Natural killer cell (primary cell): Measurements from ENCODE around the gene SH3BP2. TPM values are rescaled to one million over a fixed set of nuclear protein-coding genes. Genes with fewer than 3 reads are reported as not detected.

Experiments used
- ATAC-seq, 3 donors: fragments of 150-1000 bp in 2 of 3; fragments of 200-7000 bp in 1 of 3; cut with Tn5 transposase; 1 replicate in 1 of 3; 2 replicates in 2 of 3; pipeline ENCODE4 v1.10.0; 2021; ENCODE audit warnings: mild to moderate bottlenecking in 2 of 3, moderate library complexity in 2 of 3
- DNase-seq, 2 donors: peaks; one replicate each; pipeline versions ENCODE4 v3.0.0 to v3.0.0-alpha.2; 2013 to 2021; ENCODE audit warnings: mixed read lengths in 1 of 2
- H3K27ac ChIP-seq: one replicate; pipeline ENCODE4 v1.5.1; 2013; ENCODE audit warnings: mild to moderate bottlenecking, low read length
- H3K27me3 ChIP-seq: one replicate; pipeline ENCODE4 v1.6.1; 2013; ENCODE audit warnings: low read length; ENCODE audit not compliant: control insufficient read depth, insufficient read depth
- H3K36me3 ChIP-seq: one replicate; pipeline ENCODE4 v1.6.1; 2013; ENCODE audit warnings: low read length; ENCODE audit not compliant: control insufficient read depth, insufficient read depth
- H3K4me1 ChIP-seq: one replicate; pipeline ENCODE4 v1.6.1; 2013; ENCODE audit warnings: low read length; ENCODE audit not compliant: control insufficient read depth, insufficient read depth
- H3K4me3 ChIP-seq: one replicate; pipeline ENCODE4 v1.5.1; 2013; ENCODE audit warnings: low read length
- H3K9me3 ChIP-seq: one replicate; pipeline ENCODE4 v1.6.1; 2013; ENCODE audit warnings: low read length; ENCODE audit not compliant: control insufficient read depth, insufficient read depth
- H3K27ac Mint-ChIP-seq, 2 donors: one replicate each; pipeline ENCODE4 v1.8.0; 2022; ENCODE audit warnings: mild to moderate bottlenecking in 2 of 2, mixed read lengths in 2 of 2, moderate library complexity in 1 of 2
- H3K27me3 Mint-ChIP-seq, 2 donors: one replicate each; pipeline ENCODE4 v1.8.0; 2022; ENCODE audit warnings: low read depth in 2 of 2, mixed read lengths in 2 of 2
- H3K36me3 Mint-ChIP-seq: one replicate; pipeline ENCODE4 v1.8.0; 2022; ENCODE audit warnings: mixed read lengths
- H3K4me1 Mint-ChIP-seq, 2 donors: one replicate each; pipeline ENCODE4 v1.8.0; 2022; ENCODE audit warnings: mixed read lengths in 2 of 2
- H3K4me3 Mint-ChIP-seq: one replicate; pipeline ENCODE4 v1.8.0; 2022; ENCODE audit warnings: mild to moderate bottlenecking, moderate library complexity, mixed read lengths
- H3K9me3 Mint-ChIP-seq, 2 donors: one replicate each; pipeline ENCODE4 v1.8.0; 2022; ENCODE audit warnings: mixed read lengths in 2 of 2
- WGBS: methylation state at CpG from one replicate; pipeline ENCODE4 v1.1.7; 2013; ENCODE audit warnings: missing lambda C conversion rate; ENCODE audit not compliant: insufficient coverage; 5-methylcytosine and 5-hydroxymethylcytosine counted together
- intact Hi-C: fragments of 100-400 bp; cut with micrococcal nuclease; formaldehyde crosslinking; loops from one replicate; pipeline ENCODE4 v1.14.2; 2022
- total RNA-seq, 4 donors: library from RNA; stranded (reverse); fragments of 120-200 nt in 1 of 4; gene quantifications; one replicate each; pipeline versions ENCODE4 v1.2.3 to v1.2.4, GENCODE V29; 2013 to 2022
- TF ChIP-seq, protein P1 (sequence below): fragments of 200-600 bp; IDR thresholded peaks from one replicate; pipeline ENCODE4 v1.8.0; 2022; ENCODE audit warnings: antibody characterized with exemption

SH3BP2 gene
- total RNA-seq, 3 donors from 2014 or later (not counting 1 experiment from before 2014, with no cell fraction given) = 213 to 283 (median 221) TPM

DNA sequence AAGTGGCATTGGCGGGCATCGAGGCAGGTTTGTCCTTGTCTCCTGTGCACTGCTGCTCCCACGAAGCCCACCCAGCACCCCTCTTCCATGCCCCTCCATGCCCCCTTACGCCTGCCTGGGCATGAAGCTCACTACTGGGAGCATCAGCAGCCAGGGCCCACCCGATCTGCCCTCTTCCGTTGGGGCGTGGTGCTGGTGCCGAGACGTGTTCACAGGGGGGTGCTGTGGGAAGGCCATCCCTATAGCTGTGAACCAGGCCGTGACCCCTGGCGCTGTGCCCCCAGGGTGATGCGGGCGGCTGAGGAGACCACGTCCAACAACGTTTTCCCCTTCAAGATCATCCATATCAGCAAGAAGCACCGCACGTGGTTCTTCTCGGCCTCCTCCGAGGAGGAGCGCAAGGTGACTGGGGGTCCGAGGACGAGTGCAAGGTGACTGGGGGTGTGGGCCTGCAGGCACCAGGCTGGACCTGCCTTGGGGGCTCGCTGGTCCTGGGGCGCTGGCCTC, 31.5 kb downstream of the SH3BP2 start:
- intact Hi-C loops = no loop called here
- DNase-seq = no peak
- H3K4me1 Mint-ChIP-seq = peaks cover 26 to 73% of the 10 kb centered on the region in 2 donors
- no peaks in the 10 kb centered on the region for H3K27me3 Mint-ChIP-seq
- H3K9me3 Mint-ChIP-seq = no peaks in the 10 kb centered on the region
- no peaks in the 10 kb centered on the region for H3K36me3 Mint-ChIP-seq
- TF ChIP-seq, protein P1, sequence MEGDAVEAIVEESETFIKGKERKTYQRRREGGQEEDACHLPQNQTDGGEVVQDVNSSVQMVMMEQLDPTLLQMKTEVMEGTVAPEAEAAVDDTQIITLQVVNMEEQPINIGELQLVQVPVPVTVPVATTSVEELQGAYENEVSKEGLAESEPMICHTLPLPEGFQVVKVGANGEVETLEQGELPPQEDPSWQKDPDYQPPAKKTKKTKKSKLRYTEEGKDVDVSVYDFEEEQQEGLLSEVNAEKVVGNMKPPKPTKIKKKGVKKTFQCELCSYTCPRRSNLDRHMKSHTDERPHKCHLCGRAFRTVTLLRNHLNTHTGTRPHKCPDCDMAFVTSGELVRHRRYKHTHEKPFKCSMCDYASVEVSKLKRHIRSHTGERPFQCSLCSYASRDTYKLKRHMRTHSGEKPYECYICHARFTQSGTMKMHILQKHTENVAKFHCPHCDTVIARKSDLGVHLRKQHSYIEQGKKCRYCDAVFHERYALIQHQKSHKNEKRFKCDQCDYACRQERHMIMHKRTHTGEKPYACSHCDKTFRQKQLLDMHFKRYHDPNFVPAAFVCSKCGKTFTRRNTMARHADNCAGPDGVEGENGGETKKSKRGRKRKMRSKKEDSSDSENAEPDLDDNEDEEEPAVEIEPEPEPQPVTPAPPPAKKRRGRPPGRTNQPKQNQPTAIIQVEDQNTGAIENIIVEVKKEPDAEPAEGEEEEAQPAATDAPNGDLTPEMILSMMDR = no peak
- no peak overlapping the region for H3K4me3 Mint-ChIP-seq
- no peak for ATAC-seq
- Histone ChIP-seq H3K27ac (no peak overlapping the region), H3K9me3 (no peaks in the 10 kb centered on the region), H3K36me3 (peaks cover 83% of the 10 kb centered on the region), H3K4me3 (no peak overlapping the region), H3K4me1 (peaks cover 38% of the 10 kb centered on the region), H3K27me3 (no peaks in the 10 kb centered on the region)
- WGBS = 87% methylated on average over 24 of the region's 24 CpGs
- peak overlapping the region; percentile 16 to 65 for H3K27ac Mint-ChIP-seq

DNA sequence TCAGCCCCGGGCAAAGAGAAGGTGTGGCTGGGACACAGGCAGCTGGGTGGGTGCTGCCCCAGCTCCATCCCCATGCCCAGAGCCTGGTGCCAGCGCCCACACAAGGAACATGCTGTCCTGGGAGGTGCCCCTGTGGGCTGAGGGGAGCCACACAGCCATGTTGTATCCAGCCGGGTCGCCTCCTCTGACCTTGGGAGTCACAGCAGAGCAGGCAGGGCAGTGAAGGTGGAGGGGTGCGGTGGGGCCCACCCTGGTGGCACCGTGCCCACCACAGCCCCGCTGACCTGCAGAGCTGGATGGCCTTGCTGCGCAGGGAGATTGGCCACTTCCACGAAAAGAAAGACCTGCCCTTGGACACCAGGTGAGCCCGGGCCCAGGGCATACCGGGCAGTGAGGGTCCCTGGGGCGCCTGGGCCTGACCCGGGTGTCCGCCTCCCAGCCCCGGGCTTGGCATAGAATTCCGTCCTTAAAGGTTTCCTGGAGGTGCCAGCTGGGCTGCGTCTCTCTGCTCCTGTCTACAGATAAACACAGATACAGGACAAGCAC, 32.0 kb downstream of the SH3BP2 start:
- H3K36me3 ChIP-seq = peaks cover 87% of the 10 kb centered on the region
- Mint-ChIP-seq H3K27ac (peak overlapping the region; percentile 16 to 65), H3K4me3 (no peak overlapping the region), H3K27me3 (no peaks in the 10 kb centered on the region), H3K4me1 (peaks cover 20 to 71% of the 10 kb centered on the region in 2 donors), H3K36me3 (no peaks in the 10 kb centered on the region), H3K9me3 (no peaks in the 10 kb centered on the region)
- H3K4me3 ChIP-seq = no peak overlapping the region
- ATAC-seq (no peak), DNase-seq (no peak)
- H3K4me1 ChIP-seq = peaks cover 33% of the 10 kb centered on the region
- H3K27ac ChIP-seq = no peak overlapping the region
- 95% methylated on average over 17 of the region's 17 CpGs for WGBS
- intact Hi-C loops = no loop called here
- no peaks in the 10 kb centered on the region for H3K27me3 ChIP-seq
- no peaks in the 10 kb centered on the region for H3K9me3 ChIP-seq
- TF ChIP-seq, protein P1 = no peak

DNA sequence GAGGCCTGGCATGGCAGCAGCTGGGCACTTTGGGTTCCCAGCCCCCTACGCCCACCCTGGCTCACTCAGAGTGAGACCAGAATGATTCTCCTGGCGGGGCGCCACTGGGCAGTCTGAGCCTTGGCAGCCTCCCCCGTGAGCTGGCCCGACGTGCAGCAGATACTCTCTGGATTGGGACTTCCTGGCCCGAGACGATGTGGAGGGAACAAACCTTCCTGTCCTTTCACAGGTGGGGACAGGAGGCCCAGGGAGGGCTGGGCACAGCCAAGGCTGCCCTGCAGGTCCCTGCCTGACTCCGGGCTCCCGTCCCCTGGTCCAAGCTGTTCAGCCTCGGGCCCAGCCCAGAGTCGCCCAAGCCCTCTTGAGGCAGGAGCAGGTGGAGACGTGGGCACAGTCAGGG, 32.9 kb downstream of the SH3BP2 start:
- no peaks in the 10 kb centered on the region for H3K27me3 ChIP-seq
- no peaks in the 10 kb centered on the region for H3K27me3 Mint-ChIP-seq
- no peak overlapping the region for H3K4me3 Mint-ChIP-seq
- H3K27ac ChIP-seq = no peak overlapping the region
- no peak overlapping the region for H3K4me3 ChIP-seq
- H3K36me3 ChIP-seq = peaks cover 90% of the 10 kb centered on the region
- peaks cover 14 to 64% of the 10 kb centered on the region in 2 donors for H3K4me1 Mint-ChIP-seq
- WGBS = 95% methylated on average over 13 of the region's 13 CpGs
- no peaks in the 10 kb centered on the region for H3K9me3 Mint-ChIP-seq
- peak overlapping the region in 1 of 2 donors; percentile 16 for H3K27ac Mint-ChIP-seq
- no peak for DNase-seq
- H3K36me3 Mint-ChIP-seq = no peaks in the 10 kb centered on the region
- TF ChIP-seq, protein P1 = no peak
- no peaks in the 10 kb centered on the region for H3K9me3 ChIP-seq
- intact Hi-C loops = no loop called here
- H3K4me1 ChIP-seq = peaks cover 24% of the 10 kb centered on the region
- ATAC-seq = no peak
